K562 (cell line): ENCODE results near the gene TSPOAP1. TPM values are rescaled to one million over a fixed set of nuclear protein-coding genes. Genes with fewer than 3 reads are reported as not detected.

ENCODE experiments used
- CTCF ChIP-seq, 3 experiments: IDR thresholded peaks in 2 of 3; conservative IDR thresholded peaks in 1 of 3; 2 replicates each; pipeline ENCODE4 v1.5.1; 2011 to 2012; ENCODE audit warnings: low read length in 3 of 3, mild to moderate bottlenecking in 3 of 3, control low read depth in 2 of 3, improper control_type of control experiment in 1 of 3, inconsistent platforms in 1 of 3, low read depth in 1 of 3, mixed read lengths in 1 of 3, moderate library complexity in 1 of 3; ENCODE audit not compliant: insufficient read depth in 2 of 3
- GATAD2A ChIP-seq: fragments of 450-650 bp; IDR thresholded peaks from 2 replicates; pipeline ENCODE4 v1.6.1; 2017
- MECOM ChIP-seq: fragments of 250-450 bp; sonication (Bioruptor Pico); IDR thresholded peaks from 2 replicates; pipeline ENCODE4 v1.8.0; 2022; ENCODE audit warnings: inconsistent platforms
- TAF9B ChIP-seq: fragments of 450-650 bp; IDR thresholded peaks from 2 replicates; pipeline ENCODE4 v1.6.1; 2018; ENCODE audit warnings: mild to moderate bottlenecking; ENCODE audit not compliant: partially characterized antibody
- U2AF2 ChIP-seq: fragments of 200-400 bp; formaldehyde crosslinking; optimal IDR thresholded peaks from 2 replicates; pipeline ENCODE3; 2017; ENCODE audit warnings: low read depth, mild to moderate bottlenecking, low read length
- ZNF24 ChIP-seq: fragments of 450-650 bp; IDR thresholded peaks from 2 replicates; pipeline ENCODE4 v1.6.1; 2016
- polyA plus RNA-seq, 8 experiments: library from polyadenylated mRNA; depleted of rRNA in 4 of 8; stranded (reverse) in 5 of 8; unstranded in 3 of 8; fragments of >200 nt; fragmentation: Nextera tagmentation in 2 of 8; fragmentation: Illumina TruSeq in 1 of 8; extraction: Ambion mirVana in 2 of 8; extraction: Trizol in 1 of 8; gene quantifications; 2 replicates each; pipeline versions ENCODE4 v1.2.1 to v1.2.3, GENCODE V29; 2011 to 2014; ENCODE audit warnings: inconsistent platforms in 1 of 8, missing spikeins in 1 of 8
- total RNA-seq, 7 experiments: library from RNA; depleted of rRNA in 6 of 7; stranded (reverse); fragments of >200 nt in 6 of 7; fragmentation: Illumina TruSeq in 2 of 7; extraction: Trizol in 2 of 7; gene quantifications; 2 replicates each; pipeline versions ENCODE4 v1.2.1 to v1.2.3, GENCODE V29; 2011 to 2021; ENCODE audit warnings: low replicate concordance in 1 of 7
- TF ChIP-seq, protein P1 (sequence below): sonication (generic); IDR thresholded peaks from 2 replicates; pipeline ENCODE4 v1.6.1; 2016

TSPOAP1 gene
- total and polyA plus RNA-seq, 9 of the 15 experiments (the other 6 are each of a cell fraction or from before 2014, with no cell fraction given) = 0.87 to 3.9 (median 1.8) TPM; not detected in 2

GRCh38 chr17:58323366-58324055 lies 5.1 kb downstream of the TSPOAP1 start (continued):
- TF ChIP-seq, protein P1, sequence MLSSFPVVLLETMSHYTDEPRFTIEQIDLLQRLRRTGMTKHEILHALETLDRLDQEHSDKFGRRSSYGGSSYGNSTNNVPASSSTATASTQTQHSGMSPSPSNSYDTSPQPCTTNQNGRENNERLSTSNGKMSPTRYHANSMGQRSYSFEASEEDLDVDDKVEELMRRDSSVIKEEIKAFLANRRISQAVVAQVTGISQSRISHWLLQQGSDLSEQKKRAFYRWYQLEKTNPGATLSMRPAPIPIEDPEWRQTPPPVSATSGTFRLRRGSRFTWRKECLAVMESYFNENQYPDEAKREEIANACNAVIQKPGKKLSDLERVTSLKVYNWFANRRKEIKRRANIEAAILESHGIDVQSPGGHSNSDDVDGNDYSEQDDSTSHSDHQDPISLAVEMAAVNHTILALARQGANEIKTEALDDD = no peak
- TF ChIP-seq GATAD2A (no peak), TAF9B (no peak), CTCF (IDR thresholded peaks at IDR 0.05 in 2 of 3, conservative IDR thresholded peaks at IDR 0.05 in 1 of 3; ENCODE audit: insufficient read depth in 2 of 3, low read depth in 1 of 3, low read length in 3 of 3) (no peak), ZNF24 (no peak), U2AF2 (no peak), MECOM (CRISPR knock-in tag) (no peak)
